GM21717 (cell line): ENCODE results near the gene LRRK2.
"Not testable (repeated sequence)": the region's sequence is repeated elsewhere in the genome, so short reads cannot be mapped to it uniquely, and the experiment has no call there.

Experiments used
- ATAC-seq: cut with Tn5 transposase; IDR thresholded peaks from one replicate; pipeline ENCODE4 v1.9.1; 2021; ENCODE audit warnings: mild to moderate bottlenecking, moderate library complexity; ENCODE audit not compliant: unreplicated experiment

LRRK2 gene

GRCh38 chr12:40312982-40313576 lies 88.3 kb downstream of the LRRK2 start:
- no peak for ATAC-seq

- peak; percentile 82 for ATAC-seq
These were observed 89.1 kb downstream of the LRRK2 start for GRCh38 chr12:40313928-40314327.

GRCh38 chr12:40314927-40315326 lies 90.1 kb downstream of the LRRK2 start:
- ATAC-seq, result no peak

GRCh38 chr12:40315375-40315774 lies 90.6 kb downstream of the LRRK2 start:
- no peak for ATAC-seq

- ATAC-seq, result no peak
These were observed 99.5 kb downstream of the LRRK2 start for GRCh38 chr12:40324261-40324660.

- ATAC-seq, result no peak
These were observed 100.7 kb downstream of the LRRK2 start for GRCh38 chr12:40325349-40325960.

GRCh38 chr12:40327535-40327934 lies 102.7 kb downstream of the LRRK2 start:
- ATAC-seq, result no peak

- no peak for ATAC-seq
These were observed 105.4 kb downstream of the LRRK2 start for GRCh38 chr12:40330180-40330579.

- ATAC-seq, result no peak
These were observed 107.1 kb downstream of the LRRK2 start for GRCh38 chr12:40331886-40332285.

- ATAC-seq, result no peak
These were observed 111.2 kb downstream of the LRRK2 start for GRCh38 chr12:40335991-40336390.

- ATAC-seq, result no peak
These were observed 111.9 kb downstream of the LRRK2 start for GRCh38 chr12:40336573-40337199.

GRCh38 chr12:40338071-40338470 lies 113.3 kb downstream of the LRRK2 start:
- no peak for ATAC-seq

GRCh38 chr12:40338621-40339020 lies 113.8 kb downstream of the LRRK2 start:
- no peak for ATAC-seq

GRCh38 chr12:40342010-40342409 lies 117.2 kb downstream of the LRRK2 start:
- no peak for ATAC-seq

GRCh38 chr12:40343124-40343523 lies 118.3 kb downstream of the LRRK2 start:
- ATAC-seq, result no peak

- no peak for ATAC-seq
These were observed 119.5 kb downstream of the LRRK2 start for GRCh38 chr12:40344312-40344711.

- no peak for ATAC-seq
These were observed 127.2 kb downstream of the LRRK2 start for GRCh38 chr12:40351976-40352375.

- no peak for ATAC-seq
These were observed 150.3 kb downstream of the LRRK2 start for GRCh38 chr12:40375076-40375475.

GRCh38 chr12:40376533-40377267 lies 151.9 kb downstream of the LRRK2 start:
- no peak for ATAC-seq

GRCh38 chr12:40378691-40379090 lies 153.9 kb downstream of the LRRK2 start:
- ATAC-seq, result no peak

- no peak for ATAC-seq
These were observed 157.4 kb downstream of the LRRK2 start for GRCh38 chr12:40382217-40382616.

GRCh38 chr12:40387279-40387678 lies 162.5 kb downstream of the LRRK2 start:
- not testable (repeated sequence) for ATAC-seq
